ENCODE data around the gene PLCD3. TPM values are rescaled to one million over a fixed set of nuclear protein-coding genes. Genes with fewer than 3 reads are reported as not detected.

Gene PLCD3
- total and polyA plus RNA-seq, 2 of the 13 experiments (the other 11 are each of a cell fraction or from before 2014, with no cell fraction given) = 11.3 to 39.1 TPM

DNA sequence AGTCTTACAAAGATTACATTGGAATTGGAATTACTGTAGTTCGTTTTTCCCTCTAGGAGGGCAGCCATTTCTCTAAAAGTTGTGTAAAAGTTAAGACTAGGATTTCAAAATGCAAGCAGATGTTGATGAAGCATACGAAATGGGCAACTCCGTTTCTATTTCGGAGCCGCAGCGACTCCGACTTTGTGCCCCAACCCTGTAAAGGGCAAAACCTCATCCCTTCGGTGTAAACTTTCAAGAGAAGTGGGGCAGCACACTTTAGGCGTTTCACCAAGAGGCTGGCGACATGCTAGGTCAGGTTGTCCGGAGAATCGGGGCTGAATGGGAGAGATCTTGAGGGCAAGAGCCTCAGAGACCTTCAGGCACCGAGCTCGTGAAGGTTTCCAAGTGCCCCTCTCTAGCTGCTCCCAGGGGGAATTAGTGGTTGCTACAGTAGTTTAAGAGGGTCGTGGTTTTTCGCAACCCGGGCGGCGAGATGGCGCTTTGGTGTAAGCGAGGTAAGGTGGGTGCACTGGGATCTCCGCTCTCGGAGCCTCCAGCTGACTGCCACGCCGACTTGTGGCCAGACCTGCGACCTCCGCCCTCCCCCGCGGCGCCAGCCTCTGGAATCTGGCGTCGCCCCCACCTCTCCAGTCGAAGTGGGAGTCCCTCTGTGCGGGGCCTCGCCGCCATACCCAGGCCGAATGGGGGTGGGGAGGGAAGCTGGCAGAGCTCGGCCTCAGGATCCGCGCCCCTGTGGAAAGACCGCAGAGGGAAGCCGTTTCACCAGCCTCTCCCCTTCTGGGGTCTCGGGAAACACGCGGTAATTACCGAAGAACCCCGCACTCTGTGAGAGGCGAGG, 28.4 kb upstream of the PLCD3 start (continued):
- TF ChIP-seq DMTF1 (CRISPR knock-in tag; IDR thresholded peaks at IDR 0.05) = 0 out of 2 replicates have a peak, but pooled peaks have one; percentile 29
- peak; percentile 97 for TF ChIP-seq MTERF4 (CRISPR knock-in tag; IDR thresholded peaks at IDR 0.05)
- TF ChIP-seq ZNF564 (CRISPR knock-in tag; IDR thresholded peaks at IDR 0.05) = peak; percentile 79

GRCh38 chr17:45156242-45156641, 23.9 kb upstream of the PLCD3 start:
- H3K4me1 ChIP-seq (ENCODE audit: insufficient read depth, low read length) = peaks cover 35% of the 10 kb centered on the region
- ChIA-PET POLR2A (interaction anchor here (1.0 to 24.3 kb wide), 4 partner anchors 1 to 42 kb away, joined by 3 to 2487 read pairs (median 1519); partner anchors contain the start of genes ACBD4, HEXIM1 and HEXIM2), CTCF (ENCODE audit: low intra/inter-chr PET ratio, low total read pairs) (no interaction called here)
- 97% methylated on average over 3 of the region's 3 CpGs for WGBS (ENCODE audit: low lambda C conversion rate)
- no peaks in the 10 kb centered on the region for H3K27me3 ChIP-seq (ENCODE audit: control insufficient read depth in 1 of 2, insufficient read depth in 2 of 2, low read length in 2 of 2)
- no peak overlapping the region for H3K4me3 ChIP-seq (replicated peaks in 1 of 3; ENCODE audit: insufficient read depth in 1 of 3, low read depth in 2 of 3, low read length in 3 of 3)
- no peaks in the 10 kb centered on the region for H3K36me3 ChIP-seq (replicated peaks in 1 of 2; ENCODE audit: control insufficient read depth in 1 of 2, insufficient read depth in 2 of 2, low read length in 2 of 2)
- intact Hi-C loops (cut with micrococcal nuclease; ENCODE audit: unreplicated experiment) = no loop called here
- ATAC-seq (no peak), FAIRE-seq (no peak), DNase-seq (ENCODE audit: low spot score) (no peak)
- BruUV-seq (replicated peaks) = no TSS peak
- no peak overlapping the region for H3K27ac ChIP-seq (ENCODE audit: extremely low read length, insufficient read depth, low read length)
- H4K20me1 ChIP-seq (ENCODE audit: insufficient read depth, low read length) = peaks cover 7% of the 10 kb centered on the region
- no peaks in the 10 kb centered on the region for H3K9me3 ChIP-seq (ENCODE audit: low read length)
- no peak overlapping the region for H2AFZ ChIP-seq (ENCODE audit: low read length)
- in situ Hi-C loops (cut with HindIII; ENCODE audit: extremely low pct_ligation_motif_present, low pct_unique_long_range_greater_than_20kb) = no loop called here
- H3K79me2 ChIP-seq (ENCODE audit: insufficient read depth, low read length) = peaks cover 19% of the 10 kb centered on the region
- H3K9ac ChIP-seq (ENCODE audit: insufficient read depth, low read depth, low read length) = no peak overlapping the region
- H3K4me2 ChIP-seq (ENCODE audit: low read depth, low read length) = no peak overlapping the region
- TF ChIP-seq KAT7 (CRISPR knock-in tag; IDR thresholded peaks at IDR 0.05; ENCODE audit: borderline replicate concordance) (no peak), ZNF879 (CRISPR knock-in tag; IDR thresholded peaks at IDR 0.05) (no peak), ZNF543 (CRISPR knock-in tag; IDR thresholded peaks at IDR 0.05) (no peak), RBM22 (optimal IDR thresholded peaks at IDR 0.05; ENCODE audit: low read length) (no peak), ZNF34 (CRISPR knock-in tag; IDR thresholded peaks at IDR 0.05; ENCODE audit: borderline replicate concordance) (no peak), ZNF180 (CRISPR knock-in tag; IDR thresholded peaks at IDR 0.05; ENCODE audit: borderline replicate concordance, low read depth) (no peak), ZNF644 (CRISPR knock-in tag; IDR thresholded peaks at IDR 0.05; ENCODE audit: low read depth) (no peak), TMF1 (CRISPR knock-in tag; IDR thresholded peaks at IDR 0.05; ENCODE audit: low read depth) (no peak), ZNF605 (CRISPR knock-in tag; IDR thresholded peaks at IDR 0.05) (no peak), ZNF773 (CRISPR knock-in tag; IDR thresholded peaks at IDR 0.05; ENCODE audit: borderline replicate concordance) (no peak), KMT2A (CRISPR knock-in tag; IDR thresholded peaks at IDR 0.05) (no peak), ZNF691 (CRISPR knock-in tag; IDR thresholded peaks at IDR 0.05; ENCODE audit: borderline replicate concordance, low read depth) (no peak), TGIF2 (CRISPR knock-in tag; IDR thresholded peaks at IDR 0.05) (no peak), KDM5A (IDR thresholded peaks at IDR 0.05; ENCODE audit: borderline replicate concordance, low read length) (no peak)
- TF ChIP-seq, protein P1, sequence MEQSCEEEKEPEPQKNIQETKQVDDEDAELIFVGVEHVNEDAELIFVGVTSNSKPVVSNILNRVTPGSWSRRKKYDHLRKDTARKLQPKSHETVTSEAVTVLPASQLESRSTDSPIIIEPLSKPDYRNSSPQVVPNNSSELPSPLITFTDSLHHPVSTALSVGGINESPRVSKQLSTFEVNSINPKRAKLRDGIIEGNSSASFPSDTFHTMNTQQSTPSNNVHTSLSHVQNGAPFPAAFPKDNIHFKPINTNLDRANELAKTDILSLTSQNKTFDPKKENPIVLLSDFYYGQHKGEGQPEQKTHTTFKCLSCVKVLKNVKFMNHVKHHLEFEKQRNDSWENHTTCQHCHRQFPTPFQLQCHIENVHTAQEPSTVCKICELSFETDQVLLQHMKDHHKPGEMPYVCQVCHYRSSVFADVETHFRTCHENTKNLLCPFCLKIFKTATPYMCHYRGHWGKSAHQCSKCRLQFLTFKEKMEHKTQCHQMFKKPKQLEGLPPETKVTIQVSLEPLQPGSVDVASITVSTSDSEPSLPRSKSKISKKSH (CRISPR knock-in tag; IDR thresholded peaks at IDR 0.05; ENCODE audit: borderline replicate concordance) = no peak
